Stromal cell of bone marrow (primary cell): ENCODE results near the gene FEZF1.

ENCODE experiments used
- DNase-seq: peaks from one replicate; pipeline ENCODE4 v3.0.0-alpha.2; 2012; ENCODE audit warnings: low read depth

FEZF1 gene

DNA sequence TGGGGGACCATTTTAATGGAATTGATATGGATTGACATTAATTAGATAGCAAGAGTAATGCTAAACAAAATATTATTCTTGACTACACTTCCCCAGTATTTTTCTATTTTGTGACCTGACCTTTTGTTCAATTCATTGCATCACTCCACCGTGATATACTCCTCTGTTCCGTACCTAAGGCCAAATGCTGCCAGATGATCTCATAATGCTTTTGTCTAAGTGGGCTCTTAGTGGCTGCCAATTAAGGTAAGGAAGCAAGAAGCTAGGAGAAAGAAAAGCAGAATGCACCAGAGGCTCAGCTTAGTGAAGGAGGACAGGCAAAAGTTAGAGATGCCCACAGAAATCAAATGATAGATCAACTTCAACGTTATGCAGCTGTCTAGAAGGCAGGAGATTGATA, 36.4 kb downstream of the FEZF1 start:
- DNase-seq = no peak

DNA sequence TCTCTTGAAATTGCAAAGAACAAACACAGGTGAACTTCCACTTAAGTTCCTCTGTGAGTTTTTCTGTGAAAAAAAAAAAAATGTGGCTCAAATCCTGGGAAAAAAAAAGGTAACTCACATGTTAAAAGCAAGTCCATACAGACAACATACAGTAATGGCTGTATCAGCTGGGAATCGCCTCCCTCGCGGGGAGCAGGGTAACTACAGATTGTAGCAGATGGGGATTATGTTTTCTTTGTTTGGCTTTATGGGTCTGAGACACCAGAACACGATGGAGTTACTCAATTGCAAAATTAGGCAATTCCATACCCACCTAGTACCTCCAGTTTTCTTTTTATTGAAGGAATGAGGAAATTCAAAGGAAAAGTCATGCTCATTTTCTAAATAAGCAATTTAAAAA, 42.3 kb downstream of the FEZF1 start:
- no peak for DNase-seq

DNA sequence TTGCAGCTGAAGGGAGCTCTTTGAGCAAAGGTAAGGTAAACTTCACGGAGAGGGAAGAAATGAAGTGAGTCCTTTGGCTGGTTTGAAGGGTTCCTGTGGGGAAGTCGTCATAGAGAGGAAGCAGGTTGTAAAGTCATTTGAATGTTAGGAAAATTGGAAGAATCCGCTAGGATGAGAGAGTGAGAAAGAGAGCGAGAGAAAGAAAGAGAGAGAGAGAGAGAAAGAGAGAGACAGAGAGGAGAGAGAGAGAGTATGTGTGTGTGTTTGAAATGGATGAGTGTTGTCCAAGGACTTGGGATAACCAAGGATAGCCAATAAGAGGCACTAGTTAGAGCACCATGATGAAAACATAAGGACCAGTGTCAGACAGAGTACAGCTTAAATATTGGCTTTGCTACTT, 43.1 kb downstream of the FEZF1 start:
- DNase-seq = no peak

DNA sequence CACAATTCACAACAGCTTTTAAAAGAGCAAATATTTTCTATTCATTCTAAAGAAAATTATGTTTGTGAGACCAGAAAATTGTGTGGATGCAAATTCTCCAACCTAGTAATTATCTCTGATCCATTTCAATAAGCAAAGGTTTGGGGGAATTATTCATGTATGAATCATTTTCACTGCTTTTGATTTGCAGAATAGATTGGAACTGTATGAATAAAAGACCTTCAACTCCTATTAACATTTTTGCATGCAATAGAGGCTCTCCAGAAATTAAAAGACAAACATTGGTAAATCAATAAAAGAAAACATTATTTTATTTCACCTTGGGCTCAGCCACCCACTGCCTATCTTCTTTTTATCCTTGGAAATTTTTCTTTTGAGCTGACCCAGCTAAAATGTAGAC, 43.5 kb downstream of the FEZF1 start:
- no peak for DNase-seq

DNA sequence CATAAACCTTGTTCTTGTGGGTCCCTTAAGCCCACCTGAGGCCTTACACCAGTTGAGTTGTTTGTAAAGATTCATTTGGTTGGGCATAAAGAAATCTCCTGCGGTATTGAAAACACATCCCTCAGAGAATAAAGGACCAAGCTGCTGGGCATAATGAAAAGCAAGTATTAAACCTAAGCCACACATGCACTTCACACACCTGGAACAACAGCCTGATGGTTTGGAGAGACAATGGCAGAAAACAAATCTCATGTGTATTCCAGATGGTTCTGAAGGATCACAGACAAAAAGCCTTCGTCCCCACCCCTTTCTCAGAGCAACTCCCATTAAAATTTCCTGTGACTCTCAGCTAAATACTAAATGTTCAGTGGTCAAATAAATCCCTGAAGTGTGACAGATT, 44.2 kb downstream of the FEZF1 start:
- no peak for DNase-seq

DNA sequence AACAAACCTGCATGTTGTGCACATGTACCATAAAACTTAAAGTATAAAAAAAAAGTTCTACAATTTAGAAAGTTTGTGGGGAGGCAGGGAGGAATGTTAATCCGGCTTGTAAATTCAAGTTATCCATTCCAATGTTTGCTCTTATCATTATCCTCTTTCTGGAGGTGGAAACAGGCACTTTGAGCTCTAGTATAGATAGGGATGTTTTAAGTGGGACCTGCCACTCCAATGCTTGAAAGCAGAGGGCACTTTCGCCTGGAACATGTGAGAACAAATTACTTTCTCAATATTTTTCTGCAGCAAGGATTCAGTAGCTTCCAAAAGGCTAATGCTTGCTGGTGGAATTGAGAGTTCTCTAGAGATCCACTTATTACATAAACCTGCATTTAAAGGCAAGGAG, 45.6 kb downstream of the FEZF1 start:
- DNase-seq = no peak

DNA sequence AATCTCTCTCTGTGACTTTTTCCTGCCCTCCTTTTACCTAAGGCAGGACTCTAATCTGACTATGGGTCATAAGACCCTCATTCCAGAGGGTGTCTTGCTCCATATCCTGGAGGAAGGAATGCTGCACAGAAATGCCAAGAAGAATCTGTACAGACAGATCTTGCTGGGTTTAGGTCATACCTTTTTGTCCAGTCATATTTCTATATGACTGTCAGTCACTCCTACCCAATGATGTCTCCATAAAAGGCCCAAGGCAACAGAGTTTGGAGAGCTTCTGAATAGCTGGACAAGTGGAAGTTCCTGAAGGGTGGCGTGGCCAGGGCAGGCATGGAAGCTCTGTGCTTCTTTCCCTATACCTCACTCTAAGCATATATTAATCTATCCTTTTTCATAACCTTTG, 47.5 kb downstream of the FEZF1 start:
- DNase-seq = no peak

DNA sequence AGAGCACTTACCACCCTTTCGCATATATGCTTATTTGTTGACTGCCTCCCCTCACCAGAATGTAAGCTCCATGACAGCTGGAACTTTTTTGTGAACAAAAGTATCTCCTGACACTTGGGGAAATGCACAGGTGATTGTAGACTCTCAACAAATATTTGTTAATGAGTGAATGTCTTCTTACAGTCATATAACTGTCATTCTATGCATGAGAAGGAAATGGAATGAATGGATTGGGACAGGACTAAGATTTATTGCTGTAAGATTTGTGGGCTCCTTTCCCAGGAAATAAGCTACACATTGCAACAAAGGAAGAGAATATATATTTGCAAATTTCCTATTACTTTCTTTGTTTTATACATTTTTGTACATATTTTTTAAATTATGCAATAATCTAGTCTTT, 48.5 kb downstream of the FEZF1 start:
- no peak for DNase-seq

DNA sequence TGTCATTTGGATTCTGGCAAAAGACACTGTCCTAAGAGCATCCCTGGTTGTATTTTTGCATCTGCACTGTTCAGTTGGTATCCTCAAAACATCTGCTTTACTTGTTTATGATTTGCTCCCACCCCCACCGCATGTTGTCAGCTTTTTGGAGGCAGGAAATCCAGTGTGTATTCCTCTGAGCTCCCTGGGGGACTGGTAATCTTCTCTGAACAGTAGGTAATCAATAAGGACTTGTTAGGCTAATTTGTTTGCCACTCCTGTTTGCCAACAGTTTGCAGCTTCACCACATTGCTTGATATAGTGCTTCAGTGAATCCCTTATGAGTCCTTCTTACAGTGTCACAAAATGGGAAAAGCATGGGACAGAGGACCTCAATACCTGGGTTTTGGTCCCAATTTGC, 49.1 kb downstream of the FEZF1 start:
- DNase-seq = no peak
